ENCODE results near the gene FBXL17.

The FBXL17 gene

DNA sequence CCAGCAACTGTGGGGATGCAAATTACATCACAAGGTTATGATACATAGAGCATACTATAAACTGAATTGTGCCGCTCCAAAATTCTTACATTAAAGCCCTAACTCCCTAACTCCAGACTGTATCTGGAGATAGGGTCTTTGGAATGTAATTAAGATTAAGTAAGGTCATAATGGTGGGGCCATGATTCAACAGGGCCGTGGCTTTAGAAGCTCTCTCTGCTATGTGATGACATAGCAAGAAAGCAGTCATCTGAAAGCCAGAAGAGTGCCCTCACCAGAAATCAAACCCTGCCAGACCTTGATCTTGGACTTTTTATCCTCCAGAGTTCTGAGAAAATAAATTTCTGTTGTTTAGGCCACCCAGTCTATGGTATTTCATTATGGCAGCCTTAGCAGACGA is 123.9 kb downstream of the FBXL17 start:
- FAIRE-seq: no peak
- DNase-seq (ENCODE audit: insufficient read length, low spot score): no peak

- FAIRE-seq (no peak), DNase-seq (ENCODE audit: insufficient read length, low spot score) (no peak)
Observed at GRCh38 chr5:108255468-108255867, 126.4 kb downstream of the FBXL17 start.

GRCh38 chr5:108251350-108251749 is 130.5 kb downstream of the FBXL17 start:
- FAIRE-seq (no peak), DNase-seq (ENCODE audit: insufficient read length, low spot score) (no peak)

- FAIRE-seq (no peak), DNase-seq (ENCODE audit: insufficient read length, low spot score) (no peak)
Observed at GRCh38 chr5:108249785-108250426, 132.0 kb downstream of the FBXL17 start.

- DNase-seq (ENCODE audit: insufficient read length, low spot score): no peak
- FAIRE-seq: no peak
Observed at GRCh38 chr5:108249095-108249784, 132.7 kb downstream of the FBXL17 start.

GRCh38 chr5:108238936-108239887 is 142.7 kb downstream of the FBXL17 start:
- DNase-seq (ENCODE audit: insufficient read length, low spot score) (no peak), FAIRE-seq (no peak)

DNA sequence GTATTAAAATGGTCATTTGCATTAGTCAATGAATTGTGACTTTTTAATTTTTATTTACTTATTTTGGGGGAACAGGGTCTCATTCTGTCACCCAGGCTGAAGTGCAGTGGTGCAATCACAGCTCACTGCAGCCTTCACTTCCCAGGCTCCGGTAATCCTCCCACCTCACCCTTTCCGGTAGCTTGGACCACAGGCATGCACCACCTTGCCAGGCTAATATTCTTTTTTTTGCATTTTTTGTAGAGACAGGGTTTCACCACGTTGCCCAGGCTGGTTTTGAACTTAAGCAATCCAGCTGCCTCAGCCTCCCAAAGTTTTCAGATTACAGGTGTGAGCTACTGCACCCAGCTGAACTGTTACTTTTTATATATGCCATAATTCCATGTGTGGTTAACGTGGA is 143.4 kb downstream of the FBXL17 start:
- FAIRE-seq: no peak

GRCh38 chr5:108233617-108234155 is 148.2 kb downstream of the FBXL17 start:
- DNase-seq (ENCODE audit: insufficient read length, low spot score) (no peak), FAIRE-seq (no peak)

More for the DNA sequence above, 143.4 kb downstream of the FBXL17 start:
- no peak for DNase-seq (ENCODE audit: insufficient read length, low spot score)

DNA sequence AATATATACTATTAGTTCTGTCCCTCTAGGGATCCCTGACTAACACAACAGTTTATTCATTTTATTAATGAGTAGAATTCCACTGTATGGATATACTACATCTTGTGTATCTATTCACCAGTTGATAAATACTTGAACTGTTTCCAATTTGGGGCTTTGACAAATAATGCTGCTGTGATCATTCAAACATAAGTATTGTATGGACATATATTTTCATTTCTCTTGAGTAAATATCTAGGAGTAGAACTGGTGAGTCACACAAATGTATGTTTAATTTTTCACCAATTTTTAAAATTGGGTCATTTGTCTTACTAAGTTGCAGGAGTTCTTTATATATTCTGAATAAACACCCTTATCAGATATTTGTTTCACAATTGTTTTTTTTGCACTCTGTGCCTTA is 149.1 kb downstream of the FBXL17 start:
- no peak for DNase-seq (ENCODE audit: insufficient read length, low spot score)
- no peak for FAIRE-seq

DNA sequence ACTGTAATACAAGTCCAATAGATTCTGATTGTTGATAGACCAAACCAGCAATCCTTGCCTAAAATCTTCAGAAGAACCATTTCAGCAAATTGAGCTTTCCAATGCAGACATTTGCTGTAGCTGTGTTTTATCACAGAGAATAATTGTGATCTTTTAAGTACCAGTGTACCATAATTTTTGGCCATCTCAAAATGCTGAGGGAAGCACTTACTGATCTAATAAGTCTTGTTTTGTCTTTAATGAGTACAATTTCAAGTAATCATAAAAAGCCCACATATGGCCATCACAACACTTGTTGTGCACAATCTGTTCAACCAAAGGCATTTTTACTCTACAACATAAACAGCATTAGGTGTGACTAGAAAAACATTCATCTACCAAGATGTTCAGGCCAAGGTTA is 159.9 kb downstream of the FBXL17 start:
- FAIRE-seq: no peak
- DNase-seq (ENCODE audit: insufficient read length, low spot score): no peak

DNA sequence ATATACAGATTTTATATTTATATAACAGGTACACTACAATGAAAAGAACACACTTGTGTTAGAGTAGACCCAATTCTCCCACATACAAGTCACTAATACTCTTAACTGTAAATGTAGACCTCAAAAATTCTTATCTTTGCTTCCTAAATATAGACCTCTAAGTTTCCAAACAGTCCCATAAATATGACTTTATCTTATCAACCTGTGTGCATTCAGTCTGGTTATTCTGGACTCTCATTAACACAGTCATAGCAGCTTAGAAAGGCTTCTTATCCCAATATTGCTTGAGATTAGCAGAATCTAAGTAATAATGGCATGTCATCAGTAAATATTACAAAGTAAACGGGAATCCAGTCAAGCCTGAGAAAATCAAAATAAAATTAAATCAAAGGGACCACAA is 161.1 kb downstream of the FBXL17 start:
- FAIRE-seq (no peak), DNase-seq (ENCODE audit: insufficient read length, low spot score) (no peak)

- FAIRE-seq (no peak), DNase-seq (ENCODE audit: insufficient read length, low spot score) (no peak)
Observed at GRCh38 chr5:108216890-108217289, 165.0 kb downstream of the FBXL17 start.

- no peak for DNase-seq (ENCODE audit: insufficient read length, low spot score)
- FAIRE-seq: no peak
Observed at GRCh38 chr5:108214857-108215256, 167.0 kb downstream of the FBXL17 start.

GRCh38 chr5:108212775-108213346 is 169.0 kb downstream of the FBXL17 start:
- FAIRE-seq (no peak), DNase-seq (ENCODE audit: insufficient read length, low spot score) (no peak)

DNA sequence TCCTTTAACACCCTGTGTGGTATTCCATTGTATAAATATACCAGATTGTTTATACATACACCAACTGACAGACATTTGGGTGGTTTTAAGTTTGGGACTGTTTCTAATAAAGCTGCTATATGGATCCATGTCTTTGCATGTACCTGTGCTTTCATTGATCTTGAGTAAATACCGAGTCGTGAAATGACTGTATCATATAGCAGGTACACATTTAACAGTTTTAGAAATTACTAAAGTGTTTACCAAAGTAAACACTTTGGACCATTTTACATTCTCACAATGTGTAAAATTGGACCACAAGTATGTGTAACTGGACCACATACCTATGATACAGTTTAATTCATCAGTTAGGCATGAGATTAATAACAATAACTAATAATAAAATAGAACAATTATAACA is 175.2 kb downstream of the FBXL17 start:
- FAIRE-seq: no peak
- no peak for DNase-seq (ENCODE audit: insufficient read length, low spot score)

DNA sequence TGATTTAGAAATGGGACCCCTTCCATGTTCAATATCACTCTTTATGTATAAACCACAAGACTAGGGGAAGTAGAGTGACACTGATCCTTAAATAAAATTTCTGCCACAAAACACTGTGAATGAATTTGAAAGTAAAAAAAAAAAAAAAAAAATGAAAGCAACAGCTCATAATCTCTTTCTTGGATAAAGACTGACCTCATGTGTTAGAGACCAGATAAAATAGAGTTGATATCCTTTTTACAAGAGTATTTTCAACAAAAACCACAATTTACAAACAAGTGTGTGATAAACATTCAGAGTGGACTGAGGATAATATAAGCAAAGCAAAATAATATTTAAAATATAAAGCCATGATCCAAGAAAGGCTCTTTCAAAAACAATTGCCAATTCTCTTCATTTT is 180.2 kb downstream of the FBXL17 start:
- no peak for DNase-seq (ENCODE audit: insufficient read length, low spot score)
- no peak for FAIRE-seq

- FAIRE-seq (no peak), DNase-seq (ENCODE audit: insufficient read length, low spot score) (no peak)
Observed at GRCh38 chr5:108196276-108196675, 185.6 kb downstream of the FBXL17 start.

- DNase-seq (ENCODE audit: insufficient read length, low spot score) (peak; percentile 20), FAIRE-seq (no peak)
Observed at GRCh38 chr5:108193021-108193795, 188.7 kb downstream of the FBXL17 start.

DNA sequence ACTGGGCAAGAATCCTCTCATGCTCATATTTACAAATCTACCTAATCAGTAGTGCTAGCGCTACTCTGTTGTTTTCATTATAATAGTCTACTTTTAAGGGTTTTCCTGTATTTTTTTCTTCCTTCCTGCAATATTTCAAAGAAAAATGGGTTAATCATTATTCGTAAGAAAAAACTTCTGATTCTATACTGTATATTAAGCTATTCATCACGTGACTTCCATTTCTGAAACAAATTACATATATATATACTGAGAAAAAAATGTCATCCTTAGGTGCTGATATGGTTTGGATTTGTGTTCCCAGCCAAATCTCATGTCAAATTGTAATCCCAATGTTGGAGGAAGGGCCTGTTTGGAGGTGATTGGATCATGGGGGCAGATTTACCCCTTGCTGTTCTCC is 197.0 kb downstream of the FBXL17 start:
- DNase-seq (ENCODE audit: insufficient read length, low spot score) (no peak), FAIRE-seq (no peak)

DNA sequence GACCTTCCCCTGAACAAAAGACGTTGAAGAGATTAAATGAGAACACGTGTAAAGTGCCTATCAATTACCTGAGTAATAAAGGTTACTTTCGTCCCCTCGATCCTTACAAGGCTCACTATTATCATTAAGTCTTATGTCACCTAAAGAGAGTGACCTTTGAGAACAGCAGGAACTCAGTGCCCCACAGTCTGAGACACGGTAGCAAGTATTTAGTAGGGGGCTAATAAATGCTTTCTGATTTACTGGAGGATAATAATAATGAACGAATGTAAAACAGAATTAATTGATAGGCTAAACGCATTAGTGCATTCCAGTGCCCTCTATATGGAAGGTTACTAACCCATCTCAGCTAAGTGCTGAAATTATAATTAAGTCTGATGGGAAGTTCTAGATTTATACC is 199.9 kb downstream of the FBXL17 start:
- FAIRE-seq: no peak

More for the DNA sequence above, 199.9 kb downstream of the FBXL17 start:
- DNase-seq (ENCODE audit: insufficient read length, low spot score): no peak

All from HTR-8/SVneo (cell line).